Head of caudate nucleus (tissue), 42 donors: ENCODE measurements around the gene CSE1L.
"Not testable (repeated sequence)": the region's sequence is repeated elsewhere in the genome, so short reads cannot be mapped to it uniquely, and the experiment has no call there.

Experiments used
- DNase-seq, 42 donors: peaks; one replicate each; pipeline versions ENCODE4 v3.0.0 to v3.0.0-alpha.2; 2020 to 2021; ENCODE audit warnings: mixed read lengths in 7 of 42
- intact Hi-C: fragments of 100-400 bp; cut with DNase I; formaldehyde crosslinking; loops from one replicate; pipeline ENCODE4 v1.15.0; 2022

Gene CSE1L

DNA sequence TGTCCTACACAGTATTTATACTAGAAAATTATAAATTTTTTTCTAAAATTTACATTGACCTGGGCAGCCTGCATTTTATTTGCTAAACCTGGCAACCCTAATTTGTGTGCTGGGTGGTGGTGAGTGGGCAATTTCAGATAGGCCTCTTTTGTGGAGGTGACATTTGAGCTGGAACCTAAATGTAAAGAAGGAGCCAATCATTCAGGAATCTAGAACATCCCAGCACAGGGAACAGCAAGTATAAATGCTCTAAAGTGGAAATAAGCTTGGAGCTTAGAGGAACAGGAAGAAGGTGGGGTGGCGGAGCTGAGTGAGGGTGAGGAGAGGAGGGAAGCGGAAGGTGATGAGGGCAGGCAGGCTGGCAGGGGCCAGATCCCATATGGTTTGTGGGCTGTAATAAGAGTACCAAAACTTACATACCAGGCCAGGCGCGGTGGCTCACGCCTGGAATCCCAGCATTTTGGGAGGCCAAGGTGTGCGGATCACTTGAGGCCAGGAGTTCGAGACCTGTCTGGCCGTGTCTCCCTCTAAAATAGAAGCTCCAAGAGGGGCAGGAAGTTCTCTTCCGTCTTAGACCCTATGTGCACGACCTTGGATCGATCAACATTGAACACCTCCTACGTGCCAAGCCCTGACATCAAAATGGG, 549 bp upstream of the CSE1L start:
- intact Hi-C loops = no loop called here
- peak in 35 of 42 donors; percentile 11 to 61 (median 35) for DNase-seq

DNA sequence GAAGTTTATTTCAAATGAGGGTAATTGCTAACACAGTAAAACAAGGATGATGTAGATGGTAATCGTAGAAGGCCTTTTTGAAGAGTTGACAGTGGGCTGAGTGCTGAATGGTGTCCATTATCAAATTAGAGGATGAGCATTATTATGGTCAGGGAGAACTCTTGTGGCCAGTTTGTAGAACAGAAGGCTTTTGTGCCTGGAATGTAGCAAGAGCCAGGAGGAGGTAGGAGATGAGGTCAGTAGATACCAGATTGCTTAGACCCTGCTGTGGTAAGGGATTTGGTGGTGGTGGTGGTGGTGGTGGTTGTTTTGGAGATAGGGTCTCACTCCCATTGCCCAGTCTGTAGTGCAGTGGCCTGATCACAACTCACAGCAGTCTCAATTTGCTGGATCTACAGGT, 6.2 kb downstream of the CSE1L start:
- intact Hi-C loops = no loop called here
- DNase-seq = peak in 2 of 42 donors; percentile 12 to 32

DNA sequence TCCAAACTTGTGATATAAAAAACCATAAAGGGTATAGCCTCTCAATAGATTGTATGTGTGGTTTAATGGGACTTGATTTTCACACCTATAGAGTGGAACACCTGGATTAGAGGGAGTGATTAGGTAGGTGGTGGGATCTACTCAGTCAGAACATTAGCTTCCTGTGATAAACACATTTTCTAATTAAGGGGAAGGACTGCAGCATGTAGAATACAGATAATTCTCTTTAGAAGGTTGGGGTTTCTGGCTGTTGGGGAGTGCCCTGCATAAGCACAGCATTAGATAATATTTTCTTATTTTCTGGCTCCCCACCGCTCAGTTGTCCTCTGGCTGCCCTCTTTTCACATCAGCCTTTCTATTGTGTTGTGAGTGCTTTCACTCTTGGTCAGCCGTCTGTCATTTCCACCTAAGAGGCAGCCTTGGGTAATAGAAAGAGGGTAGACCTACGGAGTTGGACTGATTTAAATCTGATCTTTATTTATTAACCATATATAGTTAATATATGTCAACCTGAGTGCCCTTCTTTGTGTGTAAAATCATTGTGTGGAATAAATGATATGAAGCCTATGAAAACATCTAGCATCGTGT, 8.0 kb downstream of the CSE1L start:
- intact Hi-C loops = no loop called here
- no peak for DNase-seq

DNA sequence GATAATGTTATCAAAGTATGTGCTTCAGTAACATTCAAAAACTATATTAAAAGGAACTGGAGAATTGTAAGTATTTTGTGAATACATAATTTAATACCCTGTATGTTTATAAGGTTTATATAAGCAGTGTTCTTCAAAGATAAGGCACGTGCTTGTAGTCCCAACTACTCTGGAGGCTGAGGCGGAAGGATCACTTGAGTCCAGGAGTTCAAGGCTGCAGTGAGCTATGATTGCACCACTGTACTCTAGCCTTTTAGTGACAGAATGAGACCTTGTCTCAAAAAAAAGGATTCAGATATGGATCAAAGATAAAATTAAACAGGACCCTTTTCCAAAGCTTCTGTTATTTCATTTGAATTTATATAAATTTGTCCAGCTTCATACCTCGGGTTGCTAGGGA, 17.2 kb downstream of the CSE1L start:
- intact Hi-C loops = no loop called here
- no peak for DNase-seq

DNA sequence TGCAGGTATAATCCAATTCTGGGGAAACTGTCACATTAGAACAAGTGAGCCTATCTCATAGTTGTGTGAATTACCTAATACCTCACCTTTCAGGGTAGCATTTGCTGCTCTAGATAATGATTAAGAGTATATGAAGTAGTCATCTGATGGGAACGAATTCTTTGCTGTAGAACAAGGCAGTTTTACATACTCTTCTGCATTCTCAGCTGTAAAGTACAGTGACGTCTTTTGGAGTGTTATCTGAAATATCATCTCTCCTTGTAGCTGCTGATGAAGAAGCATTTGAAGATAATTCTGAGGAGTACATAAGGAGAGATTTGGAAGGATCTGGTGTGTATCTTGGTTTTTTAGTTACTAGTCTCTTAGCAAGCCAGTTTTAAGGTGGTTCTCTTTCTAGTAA, 28.4 kb downstream of the CSE1L start:
- intact Hi-C loops = no loop called here

DNA sequence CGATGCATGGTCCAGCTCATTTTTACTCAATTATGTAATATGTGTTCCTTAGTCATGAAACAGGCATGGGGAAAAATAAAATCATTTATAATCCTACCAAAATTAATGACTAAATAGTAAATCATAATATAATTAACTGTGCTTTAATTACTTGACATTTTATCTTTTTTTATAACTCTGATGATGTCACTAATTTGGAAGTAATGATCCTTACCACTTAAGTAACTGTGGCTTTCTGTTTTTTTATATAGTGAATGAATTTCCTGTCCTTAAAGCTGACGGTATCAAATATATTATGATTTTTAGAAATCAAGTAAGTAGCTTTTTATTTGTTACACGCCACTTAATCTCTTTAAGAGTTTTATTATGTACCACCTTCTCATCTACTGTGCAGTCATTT, 32.2 kb downstream of the CSE1L start:
- DNase-seq = no peak
- intact Hi-C loops = no loop called here

More for the DNA sequence above, 28.4 kb downstream of the CSE1L start:
- DNase-seq = no peak

DNA sequence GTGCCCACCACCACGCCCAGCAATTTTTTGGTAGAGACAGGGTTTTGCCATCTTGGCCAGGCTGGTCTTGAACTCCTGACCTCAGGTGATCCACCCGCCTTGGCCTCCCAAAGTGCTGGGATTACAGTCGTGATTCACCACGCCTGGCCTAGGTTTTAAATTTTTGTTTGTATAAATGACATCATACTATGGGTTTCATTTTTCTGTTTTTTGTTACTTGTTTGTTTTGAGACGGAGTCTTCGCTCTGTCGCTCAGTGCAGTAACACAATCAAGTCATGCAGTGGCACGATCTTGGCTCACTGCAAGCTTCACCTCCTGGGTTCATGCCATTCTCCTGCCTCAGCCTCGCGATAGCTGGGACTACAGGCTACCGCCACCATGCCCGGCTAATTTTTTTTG, 36.2 kb downstream of the CSE1L start:
- DNase-seq, intact Hi-C loops: not testable (repeated sequence)

DNA sequence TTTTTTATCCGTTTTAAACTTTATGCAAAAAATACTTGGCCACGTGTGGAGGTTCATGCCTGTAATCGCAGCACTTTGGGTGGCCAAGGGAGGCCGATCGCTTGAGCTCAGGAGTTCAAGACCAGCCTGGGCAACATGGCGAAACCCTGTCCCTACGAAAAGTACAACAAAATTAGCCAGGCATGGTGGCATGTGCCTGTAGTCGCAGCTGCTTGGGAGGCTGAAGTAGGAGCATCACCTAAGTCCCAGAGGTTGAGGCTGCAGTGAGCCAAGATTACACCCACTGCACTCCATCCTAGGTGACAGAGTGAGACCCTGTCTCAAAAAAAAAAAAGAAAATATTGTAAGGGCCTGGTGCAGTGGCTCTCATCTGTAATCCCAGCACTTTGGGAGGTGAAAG, 45.0 kb downstream of the CSE1L start:
- DNase-seq = no peak
- intact Hi-C loops = no loop called here

DNA sequence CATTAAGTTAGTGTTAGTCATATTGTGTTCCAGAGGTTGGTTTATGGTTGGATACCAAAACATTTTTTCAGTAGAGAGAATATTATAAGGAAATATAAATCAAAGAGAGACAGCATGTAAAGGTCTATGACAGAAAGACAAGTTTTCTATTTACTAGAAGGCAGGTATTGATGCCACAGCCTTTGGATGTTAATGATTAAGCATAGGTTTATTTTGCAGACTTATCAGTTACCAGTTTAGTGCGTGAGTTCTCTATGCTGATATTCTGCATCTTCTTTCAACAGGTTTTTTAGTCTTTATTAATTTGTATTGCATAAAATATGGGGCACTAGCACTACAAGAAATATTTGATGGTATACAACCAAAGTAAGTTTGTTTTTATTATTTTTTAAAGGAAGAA, 45.6 kb downstream of the CSE1L start:
- DNase-seq = no peak
- intact Hi-C loops = no loop called here

DNA sequence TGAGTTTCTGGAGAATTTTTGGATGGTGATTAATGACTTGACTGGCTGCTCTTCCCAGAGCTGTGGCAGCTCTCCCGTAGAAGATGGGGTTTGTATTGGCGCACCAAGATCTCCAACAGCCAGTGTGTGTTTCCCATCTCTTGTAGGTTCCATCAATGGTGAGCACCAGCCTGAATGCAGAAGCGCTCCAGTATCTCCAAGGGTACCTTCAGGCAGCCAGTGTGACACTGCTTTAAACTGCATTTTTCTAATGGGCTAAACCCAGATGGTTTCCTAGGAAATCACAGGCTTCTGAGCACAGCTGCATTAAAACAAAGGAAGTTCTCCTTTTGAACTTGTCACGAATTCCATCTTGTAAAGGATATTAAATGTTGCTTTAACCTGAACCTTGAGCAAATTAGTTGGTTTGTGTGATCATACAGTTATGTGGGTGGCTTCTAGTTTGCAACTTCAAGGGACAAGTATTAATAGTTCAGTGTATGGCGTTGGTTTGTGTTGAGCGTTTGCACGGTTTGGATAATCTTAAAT, 50.2 kb downstream of the CSE1L start:
- intact Hi-C loops = no loop called here
- no peak for DNase-seq

DNA sequence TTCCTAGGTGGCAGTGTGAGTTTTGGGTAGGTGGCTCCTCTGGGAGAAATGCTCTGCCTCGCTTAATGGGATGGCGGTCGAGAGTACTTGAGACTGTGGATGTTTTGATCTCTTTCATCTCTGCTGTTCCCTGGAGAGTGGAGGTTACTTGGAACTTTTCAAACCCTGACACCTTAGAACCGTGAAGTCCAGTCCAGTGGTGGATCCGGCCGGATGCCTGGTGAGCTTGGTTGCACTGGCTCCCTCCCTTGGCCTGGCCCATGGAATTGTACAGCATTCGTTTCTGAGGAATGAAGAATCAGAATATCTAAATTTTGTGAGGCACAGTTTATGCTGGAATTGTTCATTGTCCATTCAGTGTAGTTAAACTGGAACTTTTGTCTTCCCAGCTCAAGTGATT, 51.0 kb downstream of the CSE1L start:
- no peak for DNase-seq
- intact Hi-C loops = no loop called here

DNA sequence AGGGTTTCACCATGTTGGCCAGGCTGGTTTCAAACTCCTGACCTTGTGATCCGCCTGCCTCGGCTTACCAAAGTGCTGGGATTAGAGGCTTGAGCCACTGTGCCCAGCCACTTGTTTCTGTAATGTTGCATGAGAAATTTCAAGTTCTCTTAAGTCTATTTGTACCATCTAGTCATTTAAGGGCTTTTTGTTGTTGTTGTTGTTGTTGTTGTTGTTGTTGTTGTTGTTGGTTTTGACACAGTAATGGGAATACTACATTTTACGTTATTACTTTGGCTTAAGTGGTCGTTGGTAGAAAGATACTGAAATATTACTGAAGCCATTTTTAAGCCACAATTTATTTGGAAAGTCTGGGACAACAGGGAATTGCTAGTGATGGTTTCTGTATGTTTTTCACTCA, 52.0 kb downstream of the CSE1L start:
- intact Hi-C loops = no loop called here
- no peak for DNase-seq

DNA sequence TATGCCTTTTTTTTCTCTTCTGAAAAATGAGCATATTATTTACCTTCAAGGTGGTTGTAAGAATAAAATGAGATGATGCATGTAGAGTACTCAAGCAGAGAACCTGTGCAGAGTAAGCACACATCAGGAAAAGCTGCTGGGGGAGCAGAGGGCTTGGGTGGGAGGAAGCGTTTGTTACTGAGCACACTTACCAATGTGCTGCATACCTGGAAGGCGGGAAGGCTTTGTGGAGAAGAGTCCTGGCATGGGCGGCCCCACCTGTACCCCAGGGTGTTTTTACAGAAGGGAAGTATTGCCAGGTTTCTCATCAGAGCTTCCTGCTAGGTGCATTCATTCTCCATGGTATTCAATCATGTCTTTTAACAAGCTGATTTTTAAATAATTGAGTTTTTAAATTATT, 52.9 kb downstream of the CSE1L start:
- no peak for DNase-seq
- intact Hi-C loops = no loop called here

DNA sequence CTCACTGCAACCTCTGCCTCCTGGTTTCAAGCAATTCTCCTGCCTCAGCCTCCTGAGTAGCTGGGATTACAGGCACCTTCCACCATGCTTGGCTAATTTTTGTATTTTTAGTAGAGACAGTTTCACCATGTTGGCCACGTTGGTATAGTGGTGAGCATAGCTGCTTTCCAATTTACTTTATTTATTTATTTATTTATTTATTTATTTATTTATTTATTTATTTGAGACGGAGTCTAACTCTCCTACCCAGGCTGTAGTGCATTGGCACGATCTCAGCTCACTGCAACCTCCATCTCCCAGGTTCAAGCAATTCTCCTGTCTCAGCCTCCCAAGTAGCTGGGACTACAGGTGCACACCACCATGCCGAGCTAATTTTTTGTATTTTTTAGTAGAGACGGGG, 54.2 kb downstream of the CSE1L start:
- intact Hi-C loops = not testable (repeated sequence)

DNA sequence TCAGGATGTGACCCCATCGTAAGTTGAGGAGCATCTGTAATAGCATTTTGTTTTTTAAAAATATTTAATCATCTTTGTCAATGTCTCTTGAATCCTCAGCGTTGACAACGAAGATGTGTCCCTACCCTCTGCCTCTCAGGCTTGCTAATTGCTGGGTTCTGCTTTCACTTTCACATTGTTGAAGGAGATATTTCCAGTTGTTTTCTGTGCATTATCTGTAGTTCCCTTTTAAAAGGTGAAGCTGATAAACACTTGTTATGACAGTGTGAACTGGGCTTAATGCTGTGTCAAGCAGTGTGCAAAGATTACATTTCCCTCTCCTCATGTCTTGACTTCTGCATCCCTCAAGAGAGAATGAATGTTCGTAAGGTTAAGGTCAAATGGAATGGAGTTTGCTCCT, 54.9 kb downstream of the CSE1L start:
- intact Hi-C loops = no loop called here
- no peak for DNase-seq

More for the DNA sequence above, 54.2 kb downstream of the CSE1L start:
- DNase-seq = not testable (repeated sequence)

DNA sequence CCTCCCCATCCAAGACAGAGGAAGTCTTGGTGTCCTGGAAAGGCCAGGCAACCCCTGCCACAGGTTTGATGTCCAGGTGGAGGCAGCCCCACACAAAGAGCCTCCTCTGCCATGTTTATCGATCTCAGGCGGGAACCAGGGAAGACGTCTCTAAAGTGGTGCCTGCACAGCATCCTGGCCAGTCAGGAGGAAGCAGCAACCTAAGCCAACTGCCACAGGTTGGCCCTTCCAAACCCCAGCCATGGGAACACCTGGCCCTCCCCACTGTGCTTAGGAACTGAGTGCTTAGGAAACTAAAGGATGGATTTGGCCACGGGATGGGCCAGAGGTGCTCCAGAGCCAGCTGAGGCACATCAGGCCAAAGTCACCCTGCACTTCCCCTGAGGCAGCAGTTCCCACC, 56.9 kb downstream of the CSE1L start:
- intact Hi-C loops = no loop called here
- no peak for DNase-seq

DNA sequence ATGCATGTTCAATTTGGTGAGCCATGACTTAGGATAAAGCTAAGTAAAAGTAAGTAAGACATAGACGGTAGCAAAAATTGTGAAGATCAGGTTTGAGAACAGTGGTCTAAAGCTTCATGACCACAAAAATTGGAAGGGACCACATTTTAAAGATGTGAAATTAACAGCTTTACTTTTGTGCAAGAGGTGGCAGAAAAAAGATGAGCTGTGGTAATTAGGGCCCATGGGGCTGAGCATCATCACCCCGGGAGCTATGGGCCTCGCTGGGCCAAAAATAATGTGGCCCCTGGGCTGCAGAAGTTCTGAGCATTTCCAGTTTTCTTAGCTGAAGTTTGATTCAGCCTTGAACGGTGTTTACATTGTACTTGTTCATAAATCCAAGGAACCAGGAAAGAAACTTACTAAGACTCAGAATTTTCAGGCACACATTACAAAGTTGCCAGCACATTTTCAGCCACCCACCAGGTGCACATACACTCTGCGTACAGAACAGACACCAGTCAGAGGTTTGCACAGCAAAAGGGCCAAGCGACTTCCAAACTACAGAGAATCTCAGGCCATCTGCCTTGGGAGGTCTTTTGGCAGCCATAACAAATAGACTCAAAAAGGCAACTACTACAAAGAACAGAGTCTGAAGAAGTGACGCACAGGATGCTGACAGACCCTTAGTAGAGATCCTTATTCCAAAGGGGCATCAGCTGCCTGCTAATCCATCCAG, 57.7 kb downstream of the CSE1L start:
- intact Hi-C loops = no loop called here
- DNase-seq = peak in 2 of 42 donors; percentile 17 to 30

DNA sequence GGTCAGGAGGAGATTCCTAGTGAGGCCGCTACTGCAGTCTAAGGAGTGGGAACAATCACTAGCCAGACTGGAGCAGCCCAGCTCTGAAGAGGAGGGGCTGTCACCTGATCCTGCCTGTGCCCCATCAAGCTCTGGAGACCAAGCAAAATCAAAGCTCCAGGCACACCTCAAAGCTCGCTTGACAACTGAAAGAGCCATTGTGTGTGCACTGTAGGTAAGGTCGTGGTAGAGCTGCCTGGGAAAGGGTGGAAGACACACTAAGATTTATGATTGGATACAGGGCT, 58.2 kb downstream of the CSE1L start:
- intact Hi-C loops = no loop called here
- DNase-seq = no peak

DNA sequence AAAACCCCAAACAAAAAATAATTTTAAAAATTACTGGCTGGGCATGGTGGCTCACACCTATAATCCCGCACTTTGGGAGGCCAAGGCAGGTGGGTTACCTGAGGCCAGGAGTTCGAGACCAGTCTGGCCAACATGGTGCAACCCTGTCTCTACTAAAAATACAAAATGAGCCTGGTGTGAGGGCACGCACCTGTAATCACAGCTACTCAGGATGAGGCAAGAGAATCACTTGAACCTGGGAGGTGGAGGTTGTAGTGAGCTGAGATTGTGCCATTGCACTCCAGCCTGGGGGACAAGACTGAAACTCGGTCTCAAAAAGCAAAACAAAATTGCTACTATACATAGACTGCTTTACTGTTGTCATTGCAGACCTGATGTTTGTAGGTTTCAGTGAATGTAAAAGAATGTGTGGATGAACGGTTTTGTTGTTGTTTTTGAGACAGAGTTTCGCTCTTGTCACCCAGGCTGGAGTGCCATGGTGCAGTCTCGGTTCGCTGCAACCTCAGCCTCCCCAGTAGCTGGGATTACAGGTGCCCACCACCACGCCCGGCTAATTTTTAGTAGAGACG, 59.0 kb downstream of the CSE1L start:
- DNase-seq, intact Hi-C loops: not testable (repeated sequence)

DNA sequence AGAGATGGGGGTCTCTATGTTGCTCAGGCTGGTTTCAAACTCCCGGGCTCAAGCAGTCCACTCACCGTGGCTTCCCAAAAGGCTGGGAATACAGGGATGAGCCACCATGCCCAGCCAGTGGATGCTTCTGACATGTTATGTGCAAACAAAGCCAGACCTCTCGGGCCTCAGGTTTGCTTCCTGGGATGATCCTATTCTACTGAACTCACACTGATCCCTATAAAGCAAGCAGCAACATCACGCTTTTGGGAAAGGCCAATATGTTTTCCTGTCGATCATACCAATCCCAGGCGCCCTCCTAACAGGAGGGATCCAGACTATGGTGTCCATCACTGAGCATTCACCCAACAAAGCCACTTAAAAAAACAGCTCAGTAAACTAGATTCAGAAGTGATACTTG, 60.2 kb downstream of the CSE1L start:
- intact Hi-C loops = no loop called here
- no peak for DNase-seq
